K562 (cell line): ENCODE measurements around the gene CXCL6. TPM values are rescaled to one million over a fixed set of nuclear protein-coding genes. Genes with fewer than 3 reads are reported as not detected.

ENCODE experiments used
- AFF4 ChIP-seq: sonication (generic); formaldehyde crosslinking; IDR thresholded peaks from 2 replicates; pipeline ENCODE4 v1.8.0; 2023; ENCODE audit warnings: mild to moderate bottlenecking, missing genetic modification reagents
- ELF2 ChIP-seq: fragments of 250-450 bp; sonication (Bioruptor Pico); IDR thresholded peaks from 2 replicates; pipeline ENCODE4 v1.5.0; 2021; ENCODE audit warnings: mild to moderate bottlenecking
- MEIS2 ChIP-seq: fragments of 450-650 bp; IDR thresholded peaks from 2 replicates; pipeline ENCODE4 v1.6.1; 2014; ENCODE audit warnings: mild to moderate bottlenecking; ENCODE audit not compliant: partially characterized antibody
- PHB2 ChIP-seq: fragments of 450-650 bp; IDR thresholded peaks from 2 replicates; pipeline ENCODE4 v1.6.1; 2017; ENCODE audit warnings: low read depth
- THRAP3 ChIP-seq: fragments of 450-650 bp; IDR thresholded peaks from 2 replicates; pipeline ENCODE4 v1.6.1; 2016; ENCODE audit warnings: mild to moderate bottlenecking, inconsistent platforms, borderline replicate concordance
- ZNF511 ChIP-seq: sonication (generic); formaldehyde crosslinking; IDR thresholded peaks from 2 replicates; pipeline ENCODE4 v1.8.0; 2022; ENCODE audit warnings: mild to moderate bottlenecking, missing genetic modification reagents
- polyA plus RNA-seq, 8 experiments: library from polyadenylated mRNA; depleted of rRNA in 4 of 8; stranded (reverse) in 5 of 8; unstranded in 3 of 8; fragments of >200 nt; fragmentation: Nextera tagmentation in 2 of 8; fragmentation: Illumina TruSeq in 1 of 8; extraction: Ambion mirVana in 2 of 8; extraction: Trizol in 1 of 8; gene quantifications; 2 replicates each; pipeline versions ENCODE4 v1.2.1 to v1.2.3, GENCODE V29; 2011 to 2014; ENCODE audit warnings: inconsistent platforms in 1 of 8, missing spikeins in 1 of 8
- total RNA-seq, 7 experiments: library from RNA; depleted of rRNA in 6 of 7; stranded (reverse); fragments of >200 nt in 6 of 7; fragmentation: Illumina TruSeq in 2 of 7; extraction: Trizol in 2 of 7; gene quantifications; 2 replicates each; pipeline versions ENCODE4 v1.2.1 to v1.2.3, GENCODE V29; 2011 to 2021; ENCODE audit warnings: low replicate concordance in 1 of 7
- TF ChIP-seq, protein P1 (sequence below): fragments of 250-450 bp; sonication (Bioruptor Pico); IDR thresholded peaks from 2 replicates; pipeline ENCODE4 v1.8.0; 2021; ENCODE audit warnings: moderate library complexity, mild to moderate bottlenecking, inconsistent platforms

CXCL6 gene
- total and polyA plus RNA-seq, 9 of the 15 experiments (the other 6 are each of a cell fraction or from before 2014, with no cell fraction given): not detected

DNA sequence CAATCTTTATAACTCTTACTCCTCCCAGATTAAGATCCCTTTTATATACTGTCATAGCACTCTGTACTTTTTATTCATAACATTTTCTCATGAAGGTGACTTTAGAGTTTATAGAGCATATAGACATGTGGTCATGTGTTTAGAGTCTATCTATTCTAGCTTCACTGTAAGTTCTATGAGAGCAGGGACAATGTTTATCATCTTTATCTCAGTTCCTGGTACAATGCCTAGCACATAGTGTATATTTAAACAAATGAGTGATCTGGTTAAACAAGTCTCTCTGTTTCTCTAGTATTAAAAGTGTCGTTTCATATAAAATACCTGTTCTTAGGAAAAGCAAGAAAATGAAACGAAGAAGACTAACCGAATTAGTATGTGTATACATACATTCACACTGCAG lies 3.2 kb downstream of the CXCL6 start (continued):
- TF ChIP-seq THRAP3 (no peak), MEIS2 (no peak), ELF2 (CRISPR knock-in tag) (no peak), ZNF511 (CRISPR knock-in tag) (no peak), PHB2 (no peak), AFF4 (CRISPR knock-in tag) (no peak)
- TF ChIP-seq, protein P1, sequence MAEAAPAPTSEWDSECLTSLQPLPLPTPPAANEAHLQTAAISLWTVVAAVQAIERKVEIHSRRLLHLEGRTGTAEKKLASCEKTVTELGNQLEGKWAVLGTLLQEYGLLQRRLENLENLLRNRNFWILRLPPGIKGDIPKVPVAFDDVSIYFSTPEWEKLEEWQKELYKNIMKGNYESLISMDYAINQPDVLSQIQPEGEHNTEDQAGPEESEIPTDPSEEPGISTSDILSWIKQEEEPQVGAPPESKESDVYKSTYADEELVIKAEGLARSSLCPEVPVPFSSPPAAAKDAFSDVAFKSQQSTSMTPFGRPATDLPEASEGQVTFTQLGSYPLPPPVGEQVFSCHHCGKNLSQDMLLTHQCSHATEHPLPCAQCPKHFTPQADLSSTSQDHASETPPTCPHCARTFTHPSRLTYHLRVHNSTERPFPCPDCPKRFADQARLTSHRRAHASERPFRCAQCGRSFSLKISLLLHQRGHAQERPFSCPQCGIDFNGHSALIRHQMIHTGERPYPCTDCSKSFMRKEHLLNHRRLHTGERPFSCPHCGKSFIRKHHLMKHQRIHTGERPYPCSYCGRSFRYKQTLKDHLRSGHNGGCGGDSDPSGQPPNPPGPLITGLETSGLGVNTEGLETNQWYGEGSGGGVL: no peak
